DMS 273 (cell line): ENCODE measurements around the gene CDK17.
A peak's percentile ranks its signal among the peaks of the same experiment; 100 is the strongest.

Experiments
- DNase-seq: peaks from one replicate; lab custom pipeline; 2025; ENCODE audit not compliant: unreplicated experiment; lab: John Stamatoyannopoulos, UW

CDK17 gene

DNA sequence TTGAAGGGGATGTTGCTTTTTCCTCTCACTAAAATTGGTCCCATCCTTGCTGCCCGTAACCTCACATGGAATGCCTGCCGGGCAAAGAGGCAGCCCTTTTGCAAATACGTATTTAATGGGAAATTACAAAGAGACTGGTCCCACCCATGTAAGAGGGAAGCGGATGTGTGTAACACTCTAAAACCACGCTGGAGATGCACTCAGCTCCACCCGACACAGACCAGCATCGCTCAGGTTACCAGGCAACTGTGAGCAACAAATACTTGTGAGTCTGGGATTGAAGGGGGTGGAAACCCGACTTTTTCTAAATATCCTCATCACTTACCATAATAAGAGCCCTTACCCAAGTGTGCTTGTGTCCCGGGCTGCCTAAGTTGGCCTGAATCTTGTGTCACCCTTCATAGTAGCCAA lies 158.4 kb downstream of the CDK17 start:
- peak; percentile 26 for DNase-seq

DNA sequence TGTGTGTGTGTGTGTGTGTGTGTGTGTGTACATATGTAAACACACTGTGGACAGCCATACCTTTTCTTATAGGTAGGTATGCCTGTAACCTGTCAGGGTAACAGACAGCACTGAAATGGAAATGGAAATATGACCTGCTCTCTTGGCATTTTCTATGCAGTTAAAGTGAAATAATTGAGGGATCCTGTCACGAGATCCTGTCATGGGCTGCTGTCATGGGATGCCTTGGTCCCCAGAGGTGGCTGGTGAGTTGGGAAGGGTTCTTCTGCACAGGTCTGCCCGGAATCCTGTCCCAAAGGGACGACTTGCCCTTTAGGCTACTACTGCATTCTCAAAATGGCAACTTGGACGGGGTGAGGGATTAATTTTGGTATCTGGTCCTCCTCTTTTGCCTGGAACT lies 158.8 kb downstream of the CDK17 start:
- DNase-seq: no peak

DNA sequence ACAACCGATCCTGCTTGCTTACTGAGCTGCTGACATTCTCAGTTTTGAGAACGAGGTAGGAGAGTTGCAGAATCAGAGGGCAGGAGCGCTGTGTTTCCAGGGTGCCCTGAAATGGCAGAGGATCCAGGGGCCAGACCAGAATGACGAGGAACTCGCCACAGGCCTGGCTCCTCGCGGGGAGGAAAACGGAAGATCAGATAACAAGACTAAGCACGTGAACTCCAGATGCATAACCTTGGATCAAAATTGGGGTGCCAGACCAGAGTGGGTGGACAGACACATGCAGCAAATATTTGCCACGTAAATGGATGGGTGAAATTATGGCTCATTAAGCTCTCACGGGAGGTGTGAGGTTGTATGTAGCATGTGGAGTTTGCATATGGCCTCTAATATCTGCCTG lies 159.6 kb downstream of the CDK17 start:
- peak; percentile 41 for DNase-seq

- peak; percentile 74 for DNase-seq
Observed at GRCh38 chr12:96239711-96240635, 160.3 kb downstream of the CDK17 start.

GRCh38 chr12:96238336-96239047 lies 161.7 kb downstream of the CDK17 start:
- DNase-seq: no peak

DNA sequence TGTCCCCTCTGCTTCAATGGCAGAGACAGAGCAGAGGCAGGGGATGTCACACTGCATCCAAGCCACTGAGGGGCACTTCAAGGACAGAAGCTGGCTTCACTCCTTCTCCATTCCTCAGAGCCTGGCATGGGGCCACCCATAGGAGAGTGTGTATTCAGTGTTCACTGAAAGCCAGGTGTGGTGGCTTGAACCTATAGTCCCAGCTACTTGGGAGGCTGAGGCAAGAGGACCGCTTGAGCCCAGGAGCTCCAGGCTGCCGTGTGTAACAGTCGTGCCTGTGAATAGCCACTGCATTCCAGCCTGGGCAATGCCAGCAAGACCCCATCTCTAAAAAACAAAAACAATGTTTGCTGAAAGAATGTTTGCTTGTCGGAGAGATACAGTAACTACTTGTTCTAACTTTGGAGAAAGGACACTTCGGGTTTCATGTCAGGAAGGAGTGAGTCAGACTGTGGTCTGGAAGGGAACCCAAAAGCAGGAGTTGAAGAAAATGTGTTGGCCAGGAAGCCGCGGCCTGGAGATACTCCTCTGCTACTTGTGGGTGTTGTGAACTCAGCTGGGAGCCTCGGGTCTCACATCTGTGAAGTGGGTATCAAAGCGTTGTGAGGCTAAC lies 162.7 kb downstream of the CDK17 start:
- peak; percentile 20 for DNase-seq

- no peak for DNase-seq
Observed at GRCh38 chr12:96237035-96237434, 163.2 kb downstream of the CDK17 start.

GRCh38 chr12:96236221-96236822 lies 163.9 kb downstream of the CDK17 start:
- no peak for DNase-seq

DNA sequence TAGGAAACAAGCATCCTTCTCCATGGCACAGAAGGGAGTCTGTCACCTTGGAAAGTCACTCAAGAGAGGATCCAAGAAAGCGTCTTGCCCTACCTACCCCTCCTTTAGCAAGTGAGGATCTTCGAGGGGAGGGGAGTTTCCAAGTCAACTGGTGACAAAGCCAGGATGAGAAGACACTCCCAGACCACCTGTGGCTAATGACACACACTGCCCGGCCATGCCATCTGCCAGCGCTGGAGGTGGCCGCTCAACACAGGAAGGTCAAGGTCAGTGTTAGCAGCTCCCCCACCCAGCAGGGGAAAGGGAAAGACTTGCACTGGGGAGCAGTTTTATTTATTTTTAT lies 164.8 kb downstream of the CDK17 start:
- peak; percentile 30 for DNase-seq

DNA sequence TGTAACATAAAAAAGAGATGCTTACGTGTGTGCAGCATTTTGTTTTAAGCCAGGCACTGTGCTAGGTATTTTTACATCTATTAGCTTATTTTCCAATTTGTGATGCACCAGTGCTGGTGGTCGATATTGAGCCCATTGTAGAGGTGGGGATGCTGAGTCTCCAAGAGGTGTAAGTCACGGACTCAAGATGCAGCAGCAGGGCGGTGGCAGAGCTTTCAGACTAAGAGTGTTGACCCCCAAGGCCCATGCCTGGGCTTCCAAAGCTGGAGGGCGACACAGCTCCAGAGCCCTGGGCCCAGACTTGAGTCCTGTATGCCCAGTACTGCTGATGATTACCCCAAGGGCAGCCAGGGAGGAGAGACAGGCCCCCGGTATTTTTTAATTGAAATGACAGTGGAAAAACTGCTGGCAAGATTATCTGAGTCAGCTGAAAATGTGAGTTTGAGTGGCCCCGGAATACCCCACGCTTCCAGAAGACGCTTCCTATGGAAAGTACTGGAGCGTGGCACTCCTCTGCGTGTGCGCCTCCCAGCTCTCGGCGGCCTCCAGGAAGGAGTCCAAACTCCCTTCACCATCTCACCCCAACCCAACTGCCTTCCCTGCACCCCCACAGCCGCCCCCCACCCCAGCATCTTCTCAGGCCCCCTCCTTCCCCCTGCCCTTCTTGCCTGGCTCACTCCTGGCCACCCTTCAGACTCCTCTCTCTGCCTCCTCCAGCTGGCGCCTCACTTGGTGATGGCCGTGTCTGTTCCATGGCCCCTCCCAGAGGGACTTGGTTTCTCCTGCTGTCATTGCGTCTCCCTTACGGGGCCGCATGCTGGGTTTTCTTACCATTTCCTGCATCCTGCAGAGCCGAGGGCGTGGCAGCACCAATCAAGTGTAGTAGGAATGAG lies 165.4 kb downstream of the CDK17 start:
- DNase-seq: no peak

GRCh38 chr12:96233939-96234461 lies 166.2 kb downstream of the CDK17 start:
- DNase-seq: peak; percentile 87

DNA sequence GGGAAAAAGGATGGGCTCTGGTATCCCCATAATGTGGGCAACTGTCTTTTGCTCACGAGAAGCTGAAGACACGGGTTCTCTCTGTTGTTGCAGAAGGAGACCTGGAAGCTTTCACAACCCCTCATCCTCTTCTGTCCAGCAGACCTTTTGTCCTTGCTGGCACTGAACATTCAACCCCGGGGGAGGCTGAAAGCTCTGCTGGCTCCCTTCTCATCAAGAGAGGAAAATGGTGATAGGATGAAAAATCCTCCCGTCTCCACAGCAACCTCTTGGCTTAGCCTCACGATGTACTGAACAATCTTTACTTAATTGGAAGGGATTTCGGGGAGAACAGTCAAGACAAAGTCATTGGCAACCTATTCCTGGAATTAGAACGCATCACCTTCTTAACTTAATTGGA lies 167.1 kb downstream of the CDK17 start:
- no peak for DNase-seq

GRCh38 chr12:96230646-96231045 lies 169.6 kb downstream of the CDK17 start:
- DNase-seq: no peak

DNA sequence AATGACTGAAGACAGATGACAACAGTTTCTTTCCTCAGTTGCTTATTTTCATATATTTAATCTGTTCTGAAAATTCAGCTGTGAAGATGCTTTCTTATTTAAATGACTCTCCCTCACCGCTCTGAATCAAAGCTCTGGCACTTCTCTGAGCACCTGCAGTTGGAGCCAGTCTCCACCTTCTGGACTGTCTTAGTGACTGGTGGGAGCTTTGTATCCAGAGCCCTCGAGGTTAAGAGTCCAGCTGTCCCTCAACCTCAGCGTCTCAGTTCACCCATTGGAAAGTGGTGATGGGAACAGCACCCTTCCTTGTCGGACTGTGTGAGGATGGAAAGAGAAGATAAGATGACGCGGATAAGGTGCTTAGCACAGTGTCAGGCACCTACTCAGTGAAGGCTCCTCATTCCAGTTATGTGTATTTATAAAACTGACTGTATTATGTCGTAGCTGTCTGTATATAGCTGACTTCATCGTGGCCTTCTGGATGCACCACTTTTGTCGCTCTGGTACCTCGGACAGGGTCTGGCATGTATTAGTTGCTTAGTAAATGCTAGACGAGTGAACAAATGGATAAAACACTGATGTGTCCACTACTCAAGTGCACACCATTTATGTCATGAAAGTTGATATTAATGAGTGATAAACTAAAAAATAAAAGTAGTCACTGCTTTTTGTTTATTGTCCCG lies 171.5 kb downstream of the CDK17 start:
- peak; percentile 11 for DNase-seq
